ENCODE results near the gene SERAC1.

DNA sequence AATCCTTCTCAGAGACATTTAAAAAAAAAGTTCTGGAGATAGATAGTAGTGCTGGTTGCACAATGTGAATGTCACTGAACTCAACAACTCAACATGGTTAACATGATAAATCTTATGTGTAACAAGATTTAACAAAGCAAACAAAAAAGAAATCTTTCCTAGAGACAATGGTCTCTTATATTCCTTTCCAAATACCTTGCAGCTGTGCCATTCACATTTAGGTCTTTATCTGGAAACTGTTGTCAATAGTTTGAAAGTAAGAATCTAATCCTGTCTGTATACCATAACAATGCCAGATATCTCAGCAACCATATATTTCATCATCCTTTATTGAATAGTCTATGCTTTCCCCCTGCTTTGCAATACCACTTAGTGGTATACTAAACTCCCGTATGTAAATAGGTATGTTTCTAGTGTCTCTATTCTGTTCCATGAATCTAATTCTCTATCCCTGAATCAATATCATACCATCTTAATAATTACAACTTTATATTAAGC lies 2.1 kb downstream of the SERAC1 start:
- TF ChIP-seq EZH2 (IDR thresholded peaks at IDR 0.05; ENCODE audit: low read length) (no peak), CTCF (optimal IDR thresholded peaks at IDR 0.05 in 1 of 3, IDR thresholded peaks at IDR 0.05 in 1 of 3, conservative IDR thresholded peaks at IDR 0.05 in 1 of 3; ENCODE audit: extremely low read depth in 1 of 3, insufficient read depth in 2 of 3, low read length in 3 of 3) (no peak)
